HepG2 (cell line): ENCODE measurements around the gene ILKAP. TPM values are rescaled to one million over a fixed set of nuclear protein-coding genes. Genes with fewer than 3 reads are reported as not detected.

Experiments used
- ATAC-seq: fragments of 200-7000 bp; cut with Tn5 transposase; 3 replicates; pipeline ENCODE4 v1.9.1; 2020; ENCODE audit warnings: mild to moderate bottlenecking, moderate library complexity
- BruUV-seq: library from RNA; stranded (reverse); fragments of 400-500 nt; replicated peaks from 2 replicates; lab custom pipeline; 2021; lab: Mats Ljungman, UMichigan
- CTCF ChIA-PET: fragments of 300-600 bp; formaldehyde crosslinking; extraction: SDS; loops from one replicate; lab custom pipeline; 2021; ENCODE audit warnings: low total read pairs, inconsistent platforms, low intra/inter-chr PET ratio; lab: Yijun Ruan, JAX
- POLR2A ChIA-PET: fragments of 350-600 bp; sonication (Branson Sonifier 250); formaldehyde crosslinking; loops from one replicate; lab custom pipeline; 2020; ENCODE audit warnings: antibody characterized with exemption, inconsistent platforms; lab: Yijun Ruan, JAX
- DNase-seq: peaks from one replicate; pipeline ENCODE4 v3.0.0-alpha.2; 2015; ENCODE audit warnings: low spot score
- FAIRE-seq: peaks from 3 replicates; lab custom pipeline; 2011; peaks lifted over from hg19 to GRCh38; lab: Jason Lieb, UNC
- H2AFZ ChIP-seq: one replicate; pipeline ENCODE4 v1.6.1; 2011; ENCODE audit warnings: low read length, inconsistent platforms
- H3K27ac ChIP-seq: fragments of 300-600 bp; 3 replicates; pipeline ENCODE4 v1.8.0; 2011; ENCODE audit warnings: mixed run types, mild to moderate bottlenecking, mixed read lengths, low read length, inconsistent platforms; ENCODE audit not compliant: insufficient read depth; ENCODE audit errors: extremely low read length
- H3K27me3 ChIP-seq, 2 experiments: fragments of 200-600 bp in 1 of 2; 2 replicates in 1 of 2; 3 replicates in 1 of 2; pipeline versions ENCODE4 v1.6.0 to v1.8.0; 2011; ENCODE audit warnings: low read length in 2 of 2, mild to moderate bottlenecking in 2 of 2, moderate library complexity in 2 of 2, inconsistent platforms in 1 of 2; ENCODE audit not compliant: insufficient read depth in 2 of 2, control insufficient read depth in 1 of 2
- H3K36me3 ChIP-seq, 2 experiments: fragments of 200-600 bp in 1 of 2; replicated peaks in 1 of 2; 2 replicates in 1 of 2; 3 replicates in 1 of 2; pipeline versions ENCODE4 v1.5.1 to v1.8.0; 2011; ENCODE audit warnings: low read length in 2 of 2, inconsistent platforms in 1 of 2; ENCODE audit not compliant: insufficient read depth in 2 of 2, control insufficient read depth in 1 of 2
- H3K4me1 ChIP-seq: 2 replicates; pipeline ENCODE4 v1.5.1; 2012; ENCODE audit warnings: low read length, inconsistent platforms; ENCODE audit not compliant: insufficient read depth
- H3K4me2 ChIP-seq: 2 replicates; pipeline ENCODE4 v1.6.0; 2011; ENCODE audit warnings: low read depth, low read length, inconsistent platforms
- H3K4me3 ChIP-seq, 3 experiments: fragments of 200-600 bp in 1 of 3; sonication (generic), shearing (Covaris generic) in 1 of 3; replicated peaks in 1 of 3; 2 replicates each; pipeline ENCODE4 v1.5.1; 2011 to 2016; ENCODE audit warnings: low read length in 3 of 3, inconsistent platforms in 2 of 3, low read depth in 2 of 3, mild to moderate bottlenecking in 2 of 3, control low read depth in 1 of 3, mixed read lengths in 1 of 3; ENCODE audit not compliant: insufficient read depth in 1 of 3
- H3K79me2 ChIP-seq: one replicate; pipeline ENCODE4 v1.6.1; 2011; ENCODE audit warnings: low read length, inconsistent platforms; ENCODE audit not compliant: insufficient read depth
- H3K9ac ChIP-seq: 2 replicates; pipeline ENCODE4 v1.6.0; 2011; ENCODE audit warnings: mild to moderate bottlenecking, low read depth, low read length, inconsistent platforms; ENCODE audit not compliant: insufficient read depth
- H3K9me3 ChIP-seq: 2 replicates; pipeline ENCODE4 v1.5.1; 2012; ENCODE audit warnings: mild to moderate bottlenecking, low read length
- H4K20me1 ChIP-seq: 2 replicates; pipeline ENCODE4 v1.6.0; 2011; ENCODE audit warnings: inconsistent platforms, mild to moderate bottlenecking, low read length, moderate library complexity; ENCODE audit not compliant: insufficient read depth
- CHD4 ChIP-seq: fragments of 200-600 bp; sonication (generic); IDR thresholded peaks from 2 replicates; pipeline ENCODE4 v1.7.0; 2017; ENCODE audit warnings: mild to moderate bottlenecking, low read length, borderline replicate concordance
- ZNF605 ChIP-seq: sonication (generic); formaldehyde crosslinking; IDR thresholded peaks from 2 replicates; pipeline ENCODE4 v1.8.0; 2022; ENCODE audit warnings: mild to moderate bottlenecking, missing genetic modification reagents
- ZNF687 ChIP-seq: sonication (generic); formaldehyde crosslinking; IDR thresholded peaks from 2 replicates; pipeline ENCODE4 v1.5.1; 2020; ENCODE audit warnings: mild to moderate bottlenecking, missing genetic modification reagents, moderate library complexity
- WGBS: methylation state at CpG from one replicate; pipeline ENCODE4 v1.1.6; 2017; ENCODE audit warnings: low lambda C conversion rate; 5-methylcytosine and 5-hydroxymethylcytosine counted together
- in situ Hi-C: cut with HindIII; loops from 2 replicates; pipeline ENCODE4 v1.10.0; 2017; ENCODE audit warnings: low pct_unique_long_range_greater_than_20kb; ENCODE audit not compliant: extremely low pct_ligation_motif_present
- intact Hi-C: fragments of 100-400 bp; cut with micrococcal nuclease; formaldehyde crosslinking; loops from one replicate; pipeline ENCODE4 v1.10.0; 2022; ENCODE audit not compliant: unreplicated experiment
- polyA plus RNA-seq, 8 experiments: library from polyadenylated mRNA; depleted of rRNA in 3 of 8; stranded (reverse) in 7 of 8; unstranded in 1 of 8; fragments of >200 nt; fragmentation: Illumina TruSeq in 4 of 8; extraction: Trizol in 4 of 8; gene quantifications; 2 replicates each; pipeline versions ENCODE4 v1.2.1 to v1.2.3, GENCODE V29; 2011 to 2016; ENCODE audit warnings: low read depth in 4 of 8, missing spikeins in 1 of 8, mixed read lengths in 1 of 8; ENCODE audit not compliant: insufficient read depth in 1 of 8
- total RNA-seq, 5 experiments: library from RNA; depleted of rRNA; stranded (reverse); fragments of >200 nt; fragmentation: Illumina TruSeq; extraction: Trizol; gene quantifications; 2 replicates each; pipeline ENCODE4 v1.2.3, GENCODE V29; 2016; ENCODE audit warnings: low read depth in 1 of 5

The ILKAP gene
- total and polyA plus RNA-seq, 2 of the 13 experiments (the other 11 are each of a cell fraction or from before 2014, with no cell fraction given) = 29.6 to 33.1 TPM

- no peaks in the 10 kb centered on the region for H3K79me2 ChIP-seq
- ChIA-PET CTCF (no interaction called here), POLR2A (no interaction called here)
- H4K20me1 ChIP-seq = no peaks in the 10 kb centered on the region
- no peaks in the 10 kb centered on the region for H3K36me3 ChIP-seq
- H3K27me3 ChIP-seq = peaks cover 31 to 71% of the 10 kb centered on the region in 2 experiments
- peaks cover 23% of the 10 kb centered on the region for H3K4me1 ChIP-seq
- no peak for FAIRE-seq
- ATAC-seq = no peak
- no TSS peak for BruUV-seq
- 33% methylated on average over 10 of the region's 14 CpGs for WGBS
- DNase-seq = no peak
- H3K4me3 ChIP-seq = no peak overlapping the region
- H3K4me2 ChIP-seq = no peak overlapping the region
- no peak overlapping the region for H3K9ac ChIP-seq
- in situ Hi-C loops (no loop called here), intact Hi-C loops (no loop called here)
- no peaks in the 10 kb centered on the region for H3K9me3 ChIP-seq
- H3K27ac ChIP-seq = no peak overlapping the region
- 0 out of 2 replicates have a peak, but pooled peaks have one; percentile 1 for TF ChIP-seq ZNF687 (CRISPR knock-in tag)
- no peak for TF ChIP-seq CHD4
- TF ChIP-seq ZNF605 = no peak
- H2AFZ ChIP-seq = no peak overlapping the region
Measured at GRCh38 chr2:238157506-238158017, 45.9 kb downstream of the ILKAP start.
